IPS-NIHi7 (cell line): ENCODE data around the gene MCCD1.
A peak's percentile ranks its signal among the peaks of the same experiment; 100 is the strongest.

Experiments
- DNase-seq: peaks from one replicate; pipeline ENCODE4 v3.0.0; 2012; ENCODE audit warnings: mixed read lengths; ENCODE audit errors: extremely low spot score

MCCD1 gene

GRCh38 chr6:31510007-31510406 is 18.8 kb upstream of the MCCD1 start:
- no peak for DNase-seq

GRCh38 chr6:31513456-31514165 is 15.2 kb upstream of the MCCD1 start:
- no peak for DNase-seq

- no peak for DNase-seq
These were observed 6.9 kb upstream of the MCCD1 start for GRCh38 chr6:31521835-31522234.

GRCh38 chr6:31525553-31525931 is 3.2 kb upstream of the MCCD1 start:
- no peak for DNase-seq

GRCh38 chr6:31525932-31526591 is 2.7 kb upstream of the MCCD1 start:
- DNase-seq: no peak

GRCh38 chr6:31528307-31528777 is 420 bp upstream of the MCCD1 start:
- no peak for DNase-seq

GRCh38 chr6:31529329-31530150 is 778 bp downstream of the MCCD1 start:
- no peak for DNase-seq

GRCh38 chr6:31530659-31531058 is 1.9 kb downstream of the MCCD1 start:
- no peak for DNase-seq

GRCh38 chr6:31531162-31531561 is 2.4 kb downstream of the MCCD1 start:
- no peak for DNase-seq

- DNase-seq: no peak
These were observed 3.2 kb downstream of the MCCD1 start for GRCh38 chr6:31531771-31532643.

- DNase-seq: no peak
These were observed 4.1 kb downstream of the MCCD1 start for GRCh38 chr6:31532644-31533454.

- no peak for DNase-seq
These were observed 4.7 kb downstream of the MCCD1 start for GRCh38 chr6:31533455-31533841.

- no peak for DNase-seq
These were observed 5.2 kb downstream of the MCCD1 start for GRCh38 chr6:31534011-31534410.

- DNase-seq: no peak
These were observed 5.8 kb downstream of the MCCD1 start for GRCh38 chr6:31534521-31535040.

- no peak for DNase-seq
These were observed 7.0 kb downstream of the MCCD1 start for GRCh38 chr6:31535538-31536324.

GRCh38 chr6:31538805-31539400 is 10.1 kb downstream of the MCCD1 start:
- no peak for DNase-seq

- DNase-seq: no peak
These were observed 11.9 kb downstream of the MCCD1 start for GRCh38 chr6:31540640-31541039.

- peak; percentile 38 for DNase-seq
These were observed 12.4 kb downstream of the MCCD1 start for GRCh38 chr6:31541059-31541657.
